GM23338 (cell line): ENCODE data around the gene LSM5. TPM values are rescaled to one million over a fixed set of nuclear protein-coding genes. Genes with fewer than 3 reads are reported as not detected.

ENCODE experiments used
- ATAC-seq: fragments of 200-7000 bp; cut with Tn5 transposase; 3 replicates; pipeline ENCODE4 v1.9.1; 2020
- DNase-seq: peaks from one replicate; pipeline ENCODE4 v3.0.0-alpha.2; 2015; ENCODE audit warnings: low spot score
- H2AFZ ChIP-seq: fragments of 200-600 bp; sonication (generic); 2 replicates; pipeline ENCODE4 v1.8.0; 2016; ENCODE audit warnings: antibody characterized with exemption, mild to moderate bottlenecking, moderate library complexity
- H3F3A ChIP-seq: fragments of 200-600 bp; sonication (generic); replicated peaks from 2 replicates; pipeline ENCODE4 v1.8.0; 2017; ENCODE audit warnings: antibody characterized with exemption, mixed run types, low read depth
- H3K27ac ChIP-seq: fragments of 200-600 bp; sonication (generic); 2 replicates; pipeline ENCODE4 v1.6.1; 2016; ENCODE audit warnings: low read depth
- H3K27me3 ChIP-seq: fragments of 200-600 bp; sonication (generic); 2 replicates; pipeline ENCODE4 v1.8.0; 2016; ENCODE audit warnings: mild to moderate bottlenecking, mixed run types, moderate library complexity; ENCODE audit not compliant: insufficient read depth
- H3K36me3 ChIP-seq: fragments of 200-600 bp; sonication (generic); 2 replicates; pipeline ENCODE4 v1.8.0; 2016; ENCODE audit warnings: mild to moderate bottlenecking; ENCODE audit not compliant: insufficient read depth
- H3K4me1 ChIP-seq: fragments of 200-600 bp; sonication (generic); 2 replicates; pipeline ENCODE4 v1.8.0; 2016; ENCODE audit warnings: mild to moderate bottlenecking, moderate library complexity; ENCODE audit not compliant: insufficient read depth
- H3K4me2 ChIP-seq: fragments of 200-600 bp; sonication (generic); 2 replicates; pipeline ENCODE4 v1.7.1; 2017; ENCODE audit warnings: mixed run types
- H3K4me3 ChIP-seq: fragments of 200-600 bp; sonication (generic); 2 replicates; pipeline ENCODE4 v1.6.1; 2016; ENCODE audit warnings: mixed run types
- H3K79me2 ChIP-seq: fragments of 200-600 bp; sonication (generic); replicated peaks from 2 replicates; pipeline ENCODE4 v1.8.0; 2017; ENCODE audit warnings: mild to moderate bottlenecking; ENCODE audit not compliant: insufficient read depth
- H3K9me2 ChIP-seq: fragments of 200-600 bp; sonication (generic); 2 replicates; pipeline ENCODE4 v1.8.0; 2017; ENCODE audit not compliant: insufficient read depth
- H4K20me1 ChIP-seq: fragments of 200-600 bp; sonication (generic); replicated peaks from 2 replicates; pipeline ENCODE4 v1.8.0; 2017; ENCODE audit warnings: mild to moderate bottlenecking; ENCODE audit not compliant: insufficient read depth
- H3K27ac Mint-ChIP-seq: 2 replicates; pipeline ENCODE4 v1.8.0; 2020; ENCODE audit warnings: inconsistent platforms, mild to moderate bottlenecking, moderate library complexity, mixed read lengths
- H3K27me3 Mint-ChIP-seq: 3 replicates; pipeline ENCODE4 v1.8.0; 2022; ENCODE audit warnings: low read depth, mild to moderate bottlenecking, moderate library complexity, mixed read lengths, inconsistent platforms; ENCODE audit not compliant: insufficient read depth, poor library complexity
- H3K36me3 Mint-ChIP-seq: 3 replicates; pipeline ENCODE4 v1.8.0; 2021; ENCODE audit warnings: low read depth, mild to moderate bottlenecking, inconsistent platforms, moderate library complexity, mixed read lengths
- H3K4me1 Mint-ChIP-seq: 3 replicates; pipeline ENCODE4 v1.8.0; 2020; ENCODE audit warnings: mild to moderate bottlenecking, inconsistent platforms, mixed read lengths
- H3K4me3 Mint-ChIP-seq: 3 replicates; pipeline ENCODE4 v1.8.0; 2021; ENCODE audit warnings: moderate library complexity, mild to moderate bottlenecking, inconsistent platforms, mixed read lengths
- H3K9me3 Mint-ChIP-seq: 3 replicates; pipeline ENCODE4 v1.8.0; 2020; ENCODE audit warnings: moderate library complexity, mild to moderate bottlenecking, inconsistent platforms, mixed read lengths
- CREB1 ChIP-seq: fragments of 250-450 bp; sonication (Bioruptor Pico); IDR thresholded peaks from 2 replicates; pipeline ENCODE4 v1.5.0; 2020; ENCODE audit warnings: low read depth, mild to moderate bottlenecking, moderate library complexity
- CTCF ChIP-seq, 2 experiments: fragments of 200-600 bp in 1 of 2; sonication (generic) in 1 of 2; conservative IDR thresholded peaks; 2 replicates each; pipeline versions ENCODE4 v1.5.1 to v1.6.1; 2016 to 2017; ENCODE audit warnings: antibody characterized with exemption in 2 of 2, low read depth in 2 of 2, mild to moderate bottlenecking in 2 of 2, moderate library complexity in 1 of 2
- ETS1 ChIP-seq: IDR thresholded peaks from 2 replicates; pipeline ENCODE4 v1.6.1; 2016; ENCODE audit warnings: antibody characterized with exemption
- EZH2 ChIP-seq: fragments of 200-600 bp; sonication (generic); IDR thresholded peaks from one replicate; pipeline ENCODE4 v1.8.0; 2017; ENCODE audit warnings: antibody characterized with exemption, mild to moderate bottlenecking, low read depth; ENCODE audit not compliant: unreplicated experiment
- EZH2phosphoT487 ChIP-seq: fragments of 200-600 bp; sonication (generic); IDR thresholded peaks from one replicate; pipeline ENCODE4 v1.8.1; 2018; ENCODE audit warnings: antibody characterized with exemption; ENCODE audit not compliant: unreplicated experiment
- JUNB ChIP-seq: IDR thresholded peaks from one replicate; pipeline ENCODE4 v1.6.1; 2016; ENCODE audit warnings: antibody characterized with exemption; ENCODE audit not compliant: unreplicated experiment
- NANOG ChIP-seq: IDR thresholded peaks from 2 replicates; pipeline ENCODE4 v1.6.1; 2016; ENCODE audit warnings: antibody characterized with exemption, borderline replicate concordance
- POLR2AphosphoS5 ChIP-seq: IDR thresholded peaks from 2 replicates; pipeline ENCODE4 v1.6.1; 2016; ENCODE audit warnings: antibody characterized with exemption, low read depth
- REST ChIP-seq: IDR thresholded peaks from one replicate; pipeline ENCODE4 v1.6.1; 2018; ENCODE audit warnings: antibody characterized with exemption; ENCODE audit not compliant: unreplicated experiment
- ZNF114 ChIP-seq: fragments of 250-450 bp; sonication (Bioruptor Pico); IDR thresholded peaks from 2 replicates; pipeline ENCODE4 v1.5.0; 2020; ENCODE audit warnings: mild to moderate bottlenecking, moderate library complexity
- ZNF331 ChIP-seq: fragments of 250-450 bp; sonication (Bioruptor Pico); IDR thresholded peaks from 2 replicates; pipeline ENCODE4 v1.5.0; 2020; ENCODE audit warnings: low read depth, mild to moderate bottlenecking, moderate library complexity
- long read RNA-seq: library from polyadenylated mRNA; unstranded; transcript quantifications from one replicate; pipeline ENCODE4 v2.0.0, GENCODE V29; 2020; ENCODE audit not compliant: unreplicated experiment
- polyA plus RNA-seq: library from polyadenylated mRNA; unstranded; fragments of >200 nt; fragmentation: Nextera tagmentation; extraction: Ambion mirVana; gene quantifications from 2 replicates; pipeline ENCODE4 v1.2.1, GENCODE V29; 2016
- total RNA-seq: library from RNA; depleted of rRNA; stranded (reverse); fragments of >200 nt; shearing (Covaris generic); gene quantifications from 2 replicates; pipeline ENCODE4 v1.2.3, GENCODE V29; 2014; rRNA removed

Gene LSM5
- 56.6 and 59.5 TPM in 2 replicates for total RNA-seq
- polyA plus RNA-seq, result 469 and 513 TPM in 2 replicates
- long read RNA-seq, transcript LSM5-208 (5 exons, 2,258 nt), result major isoform, 50 of 62 reads
- long read RNA-seq, partial matches to known transcripts, result 3 of 62 reads
- long read RNA-seq, other reads (novel, unspliced or antisense), result 5 of 62 reads

GRCh38 chr7:32490127-32490796, at the start of gene LSM5:
LSM5 (minus strand) TSS chr7:32490380; CDS start chr7:32490365, 15 bp downstream.
- peaks cover 28% of the 10 kb centered on the region for H3K36me3 Mint-ChIP-seq
- peak within 1 kb of the TSS; percentile 51 for H3K27ac ChIP-seq
- peaks cover 16% of the 10 kb centered on the region for H3K36me3 ChIP-seq
- no peaks in the 10 kb centered on the region for H3K27me3 ChIP-seq
- H3K27ac Mint-ChIP-seq, result peak within 1 kb of the TSS; percentile 93
- peaks cover 8% of the 10 kb centered on the region; the same call in 2 of the 3 replicates for H3K4me1 Mint-ChIP-seq
- no peaks in the 10 kb centered on the region; the same call in 2 of the 3 replicates for H3K9me3 Mint-ChIP-seq
- peak; percentile 86 for ATAC-seq
- H3K4me2 ChIP-seq, result peak within 1 kb of the TSS; percentile 98
- peaks cover 6% of the 10 kb centered on the region; the same call in 1 of the 2 replicates for H4K20me1 ChIP-seq
- H3F3A ChIP-seq, result no peaks in the 10 kb centered on the region
- H3K4me3 Mint-ChIP-seq, result peak within 1 kb of the TSS; percentile 81
- 0 out of 2 replicates have a peak, but pooled peaks cover 7% of the 10 kb centered on the region for H3K4me1 ChIP-seq
- H3K79me2 ChIP-seq, result peaks cover 17% of the 10 kb centered on the region
- DNase-seq, result peak; percentile 97
- H3K9me2 ChIP-seq, result no peaks in the 10 kb centered on the region
- TF ChIP-seq CREB1 (CRISPR knock-in tag) (peak; percentile 70), NANOG (no peak), POLR2AphosphoS5 (peak; percentile 89), CTCF (conservative IDR thresholded peaks at IDR 0.05; ENCODE audit: low read depth in 2 of 2) (no peak), EZH2 (no peak), ETS1 (peak; percentile 88), ZNF331 (CRISPR knock-in tag) (no peak)
- H3K27me3 Mint-ChIP-seq, result no peaks in the 10 kb centered on the region
- H3K4me3 ChIP-seq, result peak within 1 kb of the TSS; percentile 89
- H2AFZ ChIP-seq, result peak within 1 kb of the TSS; percentile 48; the same call in 1 of the 2 replicates

- H3K27ac Mint-ChIP-seq, result no peak overlapping the region
- peaks cover 69% of the 10 kb centered on the region for H3K79me2 ChIP-seq
- peaks cover 16% of the 10 kb centered on the region; the same call in 2 of the 3 replicates for H3K4me1 Mint-ChIP-seq
Observed at GRCh38 chr7:32539366-32539765, 49.2 kb upstream of the LSM5 start.

More at GRCh38 chr7:32539366-32539765, 49.2 kb upstream of the LSM5 start:
- no peak overlapping the region for H3K4me3 Mint-ChIP-seq
- peaks cover 5% of the 10 kb centered on the region; the same call in 1 of the 2 replicates for H3K36me3 ChIP-seq
- H2AFZ ChIP-seq, result no peak overlapping the region
- H3K9me3 Mint-ChIP-seq, result no peaks in the 10 kb centered on the region
- peaks cover 6% of the 10 kb centered on the region; the same call in 1 of the 2 replicates for H3K9me2 ChIP-seq
- no peak overlapping the region for H3K27ac ChIP-seq
- H3K27me3 ChIP-seq, result no peaks in the 10 kb centered on the region
- H3K27me3 Mint-ChIP-seq, result no peaks in the 10 kb centered on the region
- H3F3A ChIP-seq, result no peaks in the 10 kb centered on the region
- no peak for TF ChIP-seq POLR2AphosphoS5
- TF ChIP-seq REST, result no peak
- no peak for TF ChIP-seq ZNF114 (CRISPR knock-in tag)
- TF ChIP-seq CREB1 (CRISPR knock-in tag), result no peak
- no peak for TF ChIP-seq JUNB
- TF ChIP-seq ETS1, result no peak
- no peak for TF ChIP-seq ZNF331 (CRISPR knock-in tag)
- TF ChIP-seq EZH2phosphoT487, result no peak
- no peak for TF ChIP-seq CTCF (conservative IDR thresholded peaks at IDR 0.05; ENCODE audit: low read depth in 2 of 2)
- no peak overlapping the region for H3K4me3 ChIP-seq
- peaks cover 15% of the 10 kb centered on the region; the same call in 2 of the 3 replicates for H3K36me3 Mint-ChIP-seq
- H3K4me2 ChIP-seq, result no peak overlapping the region
- ATAC-seq, result no peak
- DNase-seq, result no peak
- peaks cover 6% of the 10 kb centered on the region; the same call in 1 of the 2 replicates for H3K4me1 ChIP-seq
- H4K20me1 ChIP-seq, result peaks cover 10% of the 10 kb centered on the region; the same call in 1 of the 2 replicates
